ACC112 (cell line): Measurements from ENCODE around the gene BCL2L13.
"Not testable (repeated sequence)": the region's sequence is repeated elsewhere in the genome, so short reads cannot be mapped to it uniquely, and the experiment has no call there.

Source experiments
- H2AFZ ChIP-seq: fragments of 200-600 bp; sonication (generic); one replicate; pipeline ENCODE4 v1.6.0; 2017; ENCODE audit warnings: antibody characterized with exemption, low read length; ENCODE audit not compliant: unreplicated experiment
- H3K27ac ChIP-seq: fragments of 200-600 bp; sonication (generic); 2 replicates; pipeline ENCODE4 v1.5.1; 2014; ENCODE audit warnings: low read depth, mild to moderate bottlenecking, antibody characterized with exemption, low read length, moderate library complexity
- H3K27me3 ChIP-seq: fragments of 200-600 bp; sonication (generic); 2 replicates; pipeline ENCODE4 v1.6.1; 2014; ENCODE audit warnings: mild to moderate bottlenecking, antibody characterized with exemption, low read length, moderate library complexity, mixed read lengths; ENCODE audit not compliant: insufficient read depth
- H3K36me3 ChIP-seq: fragments of 200-600 bp; sonication (generic); 2 replicates; pipeline ENCODE4 v1.6.1; 2016; ENCODE audit warnings: mild to moderate bottlenecking, antibody characterized with exemption, low read length, moderate library complexity, mixed read lengths; ENCODE audit not compliant: insufficient read depth
- H3K4me1 ChIP-seq: fragments of 200-600 bp; sonication (generic); one replicate; pipeline ENCODE4 v1.6.1; 2016; ENCODE audit warnings: low read length, mixed read lengths; ENCODE audit not compliant: insufficient read depth, unreplicated experiment, control insufficient read depth
- H3K4me3 ChIP-seq: fragments of 200-600 bp; sonication (generic); 2 replicates; pipeline ENCODE4 v1.5.1; 2014; ENCODE audit warnings: mild to moderate bottlenecking, low read depth, low read length
- H3K79me2 ChIP-seq: fragments of 200-600 bp; sonication (generic); one replicate; pipeline ENCODE4 v1.6.0; 2016; ENCODE audit warnings: low read length; ENCODE audit not compliant: control insufficient read depth, unreplicated experiment, insufficient read depth

The BCL2L13 gene

GRCh38 chr22:17694193-17694592 lies 55.6 kb downstream of the BCL2L13 start:
- no peak overlapping the region for H3K27ac ChIP-seq

DNA sequence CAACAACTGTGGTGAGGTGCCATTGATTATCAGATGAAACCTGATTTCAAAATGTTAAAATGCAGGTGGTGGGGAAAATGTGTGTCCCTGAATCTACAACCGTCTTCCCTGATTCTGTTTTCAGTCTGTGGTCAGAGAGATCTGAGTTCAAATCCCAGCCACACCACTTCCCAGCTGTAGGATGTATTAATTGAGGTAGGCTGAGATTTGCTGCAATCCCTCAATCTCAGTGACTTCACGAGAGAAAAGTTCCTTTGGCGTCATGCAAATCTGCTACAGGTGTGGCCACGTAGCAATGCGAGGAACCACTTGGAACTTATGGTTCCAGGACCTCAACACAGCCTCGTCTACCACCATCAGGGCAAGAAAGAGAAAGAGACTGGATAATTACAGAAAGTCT lies 56.2 kb downstream of the BCL2L13 start:
- Histone ChIP-seq H3K4me3 (no peak overlapping the region), H3K27ac (no peak overlapping the region), H3K36me3 (no peaks in the 10 kb centered on the region), H2AFZ (no peak overlapping the region), H3K4me1 (peaks cover 6% of the 10 kb centered on the region), H3K27me3 (no peaks in the 10 kb centered on the region), H3K79me2 (no peaks in the 10 kb centered on the region)

More at GRCh38 chr22:17694193-17694592, 55.6 kb downstream of the BCL2L13 start:
- no peaks in the 10 kb centered on the region for H3K79me2 ChIP-seq
- H3K4me3 ChIP-seq = no peak overlapping the region
- H3K4me1 ChIP-seq = peaks cover 6% of the 10 kb centered on the region
- no peaks in the 10 kb centered on the region for H3K36me3 ChIP-seq
- H3K27me3 ChIP-seq = no peaks in the 10 kb centered on the region
- H2AFZ ChIP-seq = no peak overlapping the region

DNA sequence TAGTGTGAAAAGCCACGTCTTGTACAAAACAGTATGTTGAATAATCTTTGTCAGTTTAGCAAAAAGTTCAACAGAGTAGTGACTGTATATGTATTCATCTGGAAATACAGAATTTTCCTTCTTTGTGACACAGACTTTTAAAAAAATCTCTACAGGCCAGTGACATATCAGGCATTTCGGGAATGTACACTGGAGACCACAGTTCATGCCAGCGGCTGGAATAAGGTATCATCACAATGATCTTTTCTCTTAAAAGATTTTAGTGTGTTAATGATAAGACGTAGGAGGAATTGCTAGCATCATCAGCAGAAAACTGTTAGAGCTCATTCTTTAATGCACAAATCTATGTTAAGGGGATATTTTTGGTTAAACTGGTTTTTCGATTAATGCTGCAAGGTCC lies 57.4 kb downstream of the BCL2L13 start:
- H3K79me2 ChIP-seq = no peaks in the 10 kb centered on the region
- no peaks in the 10 kb centered on the region for H3K36me3 ChIP-seq
- no peak overlapping the region for H3K27ac ChIP-seq
- H2AFZ ChIP-seq = no peak overlapping the region
- no peaks in the 10 kb centered on the region for H3K27me3 ChIP-seq
- H3K4me3 ChIP-seq = no peak overlapping the region
- peaks cover 11% of the 10 kb centered on the region for H3K4me1 ChIP-seq

GRCh38 chr22:17697196-17697595 lies 58.6 kb downstream of the BCL2L13 start:
- not testable (repeated sequence) for H3K27me3 ChIP-seq, H3K79me2 ChIP-seq, H3K4me3 ChIP-seq, H3K36me3 ChIP-seq, H2AFZ ChIP-seq, H3K27ac ChIP-seq
- peaks cover 11% of the 10 kb centered on the region for H3K4me1 ChIP-seq

DNA sequence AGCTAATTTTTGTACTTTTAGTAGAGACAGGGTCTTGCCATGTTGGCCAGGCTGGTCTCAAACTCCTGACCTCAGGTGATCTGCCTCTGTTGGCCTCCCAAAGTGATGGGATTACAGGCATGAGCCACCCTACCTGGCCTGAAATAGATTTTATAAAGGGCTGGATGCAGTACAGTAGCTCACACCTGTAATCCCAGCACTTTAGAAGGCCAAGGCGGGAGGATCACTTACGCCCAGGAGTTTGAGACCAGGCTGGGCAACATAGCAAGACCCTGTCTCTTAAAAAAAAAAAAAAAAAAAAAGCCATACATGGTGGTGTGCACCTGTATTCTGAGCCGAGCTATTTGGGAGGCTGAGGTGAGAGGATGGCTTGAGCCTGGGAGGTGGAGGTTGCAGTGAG lies 59.7 kb downstream of the BCL2L13 start:
- peaks cover 11% of the 10 kb centered on the region for H3K4me1 ChIP-seq
- H3K27ac ChIP-seq, H3K79me2 ChIP-seq, H3K27me3 ChIP-seq, H3K36me3 ChIP-seq, H2AFZ ChIP-seq, H3K4me3 ChIP-seq: not testable (repeated sequence)

DNA sequence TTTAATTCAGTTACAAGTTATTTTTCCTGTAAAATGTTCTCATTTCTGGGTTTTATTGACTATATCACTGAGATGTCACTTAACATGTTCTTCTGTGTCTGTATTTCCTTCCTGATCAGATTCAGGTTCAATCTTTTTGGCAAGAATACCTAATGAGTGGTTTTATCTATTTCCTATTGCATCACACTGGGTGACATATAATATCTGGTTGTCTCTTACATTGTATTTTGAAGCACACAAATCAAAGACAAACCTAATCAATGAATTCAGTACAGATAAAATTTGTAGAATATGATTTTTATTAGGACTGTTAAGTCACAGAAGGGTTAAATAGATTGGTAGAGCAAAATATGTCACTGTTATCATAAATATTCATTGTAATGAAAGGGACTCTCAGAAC lies 60.4 kb downstream of the BCL2L13 start:
- Histone ChIP-seq H2AFZ (no peak overlapping the region), H3K27ac (no peak overlapping the region), H3K27me3 (no peaks in the 10 kb centered on the region), H3K79me2 (no peaks in the 10 kb centered on the region), H3K36me3 (0 out of 2 replicates have a peak, but pooled peaks cover 5% of the 10 kb centered on the region), H3K4me3 (no peak overlapping the region), H3K4me1 (peaks cover 16% of the 10 kb centered on the region)

DNA sequence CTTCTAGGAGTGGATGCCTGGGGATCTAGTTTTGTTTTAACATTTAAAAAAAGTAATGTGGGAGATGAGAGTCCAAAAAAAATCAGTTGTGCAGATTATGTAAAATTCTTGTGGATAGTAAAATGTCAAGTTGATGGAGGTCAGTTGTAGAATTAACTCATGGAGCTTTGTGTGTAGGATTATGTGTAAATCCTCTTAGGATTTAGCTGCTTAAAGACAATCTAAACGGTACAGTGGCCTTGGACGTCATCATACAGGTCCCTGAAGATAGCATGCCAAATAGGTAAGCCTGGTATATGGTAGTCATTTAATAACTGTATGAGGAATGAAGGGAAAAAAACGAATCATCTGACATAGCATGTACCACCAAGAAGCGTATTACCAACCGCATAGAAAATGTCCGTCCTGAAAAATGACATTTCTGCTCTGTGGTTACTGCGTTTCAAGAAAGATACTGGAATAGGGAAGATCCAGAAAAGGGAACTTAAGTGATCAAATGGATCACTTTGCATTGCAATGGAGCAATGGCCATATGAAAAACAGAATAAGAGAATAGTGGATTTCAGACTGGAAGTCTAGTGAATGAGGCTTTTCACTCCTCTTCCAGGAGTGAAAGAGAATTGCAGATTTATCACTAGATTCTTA lies 61.3 kb downstream of the BCL2L13 start:
- peaks cover 16% of the 10 kb centered on the region for H3K4me1 ChIP-seq
- no peak overlapping the region for H3K27ac ChIP-seq
- H3K36me3 ChIP-seq = 0 out of 2 replicates have a peak, but pooled peaks cover 5% of the 10 kb centered on the region
- no peak overlapping the region for H2AFZ ChIP-seq
- H3K27me3 ChIP-seq = no peaks in the 10 kb centered on the region
- H3K4me3 ChIP-seq = no peak overlapping the region
- H3K79me2 ChIP-seq = no peaks in the 10 kb centered on the region

- Histone ChIP-seq H3K27ac (no peak overlapping the region), H3K4me1 (peaks cover 20% of the 10 kb centered on the region), H2AFZ (no peak overlapping the region), H3K4me3 (peak overlapping the region; percentile 43; the same call in 1 of the 2 replicates), H3K27me3 (no peaks in the 10 kb centered on the region), H3K79me2 (no peaks in the 10 kb centered on the region), H3K36me3 (0 out of 2 replicates have a peak, but pooled peaks cover 5% of the 10 kb centered on the region)
Measured at GRCh38 chr22:17700778-17701177, 62.2 kb downstream of the BCL2L13 start.

GRCh38 chr22:17703811-17704210 lies 65.3 kb downstream of the BCL2L13 start:
- Histone ChIP-seq H3K27ac (no peak overlapping the region), H3K27me3 (no peaks in the 10 kb centered on the region), H3K36me3 (0 out of 2 replicates have a peak, but pooled peaks cover 5% of the 10 kb centered on the region), H3K79me2 (peaks cover 17% of the 10 kb centered on the region), H2AFZ (no peak overlapping the region), H3K4me1 (peaks cover 24% of the 10 kb centered on the region), H3K4me3 (no peak overlapping the region)

DNA sequence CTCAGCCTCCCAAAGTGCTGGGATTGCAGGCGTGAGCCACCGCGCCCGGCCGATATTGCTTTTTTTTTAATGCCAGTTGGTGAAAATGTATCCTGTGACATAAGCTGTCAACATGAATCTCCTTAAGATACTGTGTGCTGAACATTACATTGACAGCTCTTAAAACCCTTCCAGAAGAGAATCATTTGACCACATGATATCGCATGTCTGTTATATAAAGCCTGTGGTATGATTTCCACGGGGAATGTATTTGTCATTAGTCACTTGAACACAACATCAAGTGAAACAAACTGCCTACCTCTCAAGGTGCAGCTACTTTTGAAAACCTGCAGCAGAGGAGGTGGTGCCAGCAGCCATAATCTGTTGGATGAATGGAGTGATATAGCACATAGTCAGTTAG lies 67.0 kb downstream of the BCL2L13 start:
- Histone ChIP-seq H3K27me3 (no peaks in the 10 kb centered on the region), H3K4me3 (no peak overlapping the region), H3K79me2 (peaks cover 25% of the 10 kb centered on the region), H2AFZ (no peak overlapping the region), H3K4me1 (peaks cover 20% of the 10 kb centered on the region), H3K36me3 (0 out of 2 replicates have a peak, but pooled peaks cover 5% of the 10 kb centered on the region), H3K27ac (peak overlapping the region; percentile 93)
